PFSK-1 (cell line): ENCODE measurements around the gene RGS3.

Experiments
- POLR2AphosphoS5 ChIP-seq: IDR thresholded peaks from 2 replicates; pipeline ENCODE4 v1.6.1; 2012; ENCODE audit warnings: low read depth, mild to moderate bottlenecking, control low read depth, low read length, moderate library complexity
- REST ChIP-seq, 2 experiments: IDR thresholded peaks; 2 replicates each; pipeline versions ENCODE4 v1.6.1 to v1.8.0; 2011 to 2012; ENCODE audit warnings: low read depth in 2 of 2, low read length in 2 of 2, control low read depth in 1 of 2, inconsistent platforms in 1 of 2, mild to moderate bottlenecking in 1 of 2, moderate library complexity in 1 of 2; ENCODE audit not compliant: insufficient read depth in 1 of 2

GRCh38 chr9:113547501-113547900 lies 84.0 kb downstream of the RGS3 start:
- no peak for TF ChIP-seq REST (IDR thresholded peaks at IDR 0.05; ENCODE audit: insufficient read depth in 1 of 2, low read depth in 2 of 2, low read length in 2 of 2)
- no peak for TF ChIP-seq POLR2AphosphoS5
